ENCODE measurements around the gene C20orf144. TPM values are rescaled to one million over a fixed set of nuclear protein-coding genes. Genes with fewer than 3 reads are reported as not detected.
"Not testable (repeated sequence)": the region's sequence is repeated elsewhere in the genome, so short reads cannot be mapped to it uniquely, and the experiment has no call there.

The C20orf144 gene
- total RNA-seq, 1 experiment from 2014 or later: not detected

DNA sequence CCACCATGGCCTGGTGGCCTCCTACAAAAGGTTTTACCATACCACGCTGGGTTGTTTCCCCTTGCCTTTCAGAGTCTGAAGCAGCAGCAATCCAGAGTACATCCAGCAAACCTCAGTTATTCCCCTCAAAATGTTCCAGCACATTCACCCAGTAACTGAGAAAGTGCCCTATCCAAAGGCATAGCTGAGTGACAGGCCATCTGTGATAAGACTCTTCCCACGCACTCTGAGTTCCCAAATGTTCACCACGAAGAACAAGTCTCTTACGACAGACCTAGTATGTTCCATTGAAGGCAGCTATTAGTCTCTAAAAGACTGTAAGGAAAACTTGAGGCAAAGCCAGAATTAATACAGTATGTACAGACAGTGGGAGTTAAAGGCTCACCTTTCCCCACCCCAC, 31.6 kb upstream of the C20orf144 start:
- POLR2A ChIA-PET: no interaction called here
- TF ChIP-seq, protein P1, sequence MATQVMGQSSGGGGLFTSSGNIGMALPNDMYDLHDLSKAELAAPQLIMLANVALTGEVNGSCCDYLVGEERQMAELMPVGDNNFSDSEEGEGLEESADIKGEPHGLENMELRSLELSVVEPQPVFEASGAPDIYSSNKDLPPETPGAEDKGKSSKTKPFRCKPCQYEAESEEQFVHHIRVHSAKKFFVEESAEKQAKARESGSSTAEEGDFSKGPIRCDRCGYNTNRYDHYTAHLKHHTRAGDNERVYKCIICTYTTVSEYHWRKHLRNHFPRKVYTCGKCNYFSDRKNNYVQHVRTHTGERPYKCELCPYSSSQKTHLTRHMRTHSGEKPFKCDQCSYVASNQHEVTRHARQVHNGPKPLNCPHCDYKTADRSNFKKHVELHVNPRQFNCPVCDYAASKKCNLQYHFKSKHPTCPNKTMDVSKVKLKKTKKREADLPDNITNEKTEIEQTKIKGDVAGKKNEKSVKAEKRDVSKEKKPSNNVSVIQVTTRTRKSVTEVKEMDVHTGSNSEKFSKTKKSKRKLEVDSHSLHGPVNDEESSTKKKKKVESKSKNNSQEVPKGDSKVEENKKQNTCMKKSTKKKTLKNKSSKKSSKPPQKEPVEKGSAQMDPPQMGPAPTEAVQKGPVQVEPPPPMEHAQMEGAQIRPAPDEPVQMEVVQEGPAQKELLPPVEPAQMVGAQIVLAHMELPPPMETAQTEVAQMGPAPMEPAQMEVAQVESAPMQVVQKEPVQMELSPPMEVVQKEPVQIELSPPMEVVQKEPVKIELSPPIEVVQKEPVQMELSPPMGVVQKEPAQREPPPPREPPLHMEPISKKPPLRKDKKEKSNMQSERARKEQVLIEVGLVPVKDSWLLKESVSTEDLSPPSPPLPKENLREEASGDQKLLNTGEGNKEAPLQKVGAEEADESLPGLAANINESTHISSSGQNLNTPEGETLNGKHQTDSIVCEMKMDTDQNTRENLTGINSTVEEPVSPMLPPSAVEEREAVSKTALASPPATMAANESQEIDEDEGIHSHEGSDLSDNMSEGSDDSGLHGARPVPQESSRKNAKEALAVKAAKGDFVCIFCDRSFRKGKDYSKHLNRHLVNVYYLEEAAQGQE (IDR thresholded peaks at IDR 0.05; ENCODE audit: insufficient read depth in 1 of 2, low read depth in 2 of 2, low read length in 1 of 2): no peak
- TF ChIP-seq POLR2AphosphoS5 (IDR thresholded peaks at IDR 0.05; ENCODE audit: low read depth, low read length): no peak
- TF ChIP-seq SIN3A (IDR thresholded peaks at IDR 0.05; ENCODE audit: borderline replicate concordance, insufficient read depth, low read depth, low read length): no peak
- intact Hi-C loops (cut with micrococcal nuclease; ENCODE audit: unreplicated experiment): no loop called here
- no peaks in the 10 kb centered on the region; the same call in 1 of the 2 replicates for H3K36me3 ChIP-seq (ENCODE audit: control insufficient read depth, insufficient read depth, low read length)
- in situ Hi-C loops (cut with HindIII; ENCODE audit: low pct_unique_long_range_greater_than_20kb, low sequenced_read_pairs): no loop called here
- no TSS peak for BruUV-seq (replicated peaks)
- CTCF ChIA-PET: no interaction called here
- no peak overlapping the region for H3K27ac ChIP-seq (ENCODE audit: low read length)
- no peaks in the 10 kb centered on the region for H3K4me1 ChIP-seq (ENCODE audit: control insufficient read depth, insufficient read depth, low read length)
- no peak for ATAC-seq
- H3K9me3 ChIP-seq (ENCODE audit: control insufficient read depth, insufficient read depth, low read depth, low read length): no peaks in the 10 kb centered on the region
- no peak for DNase-seq (ENCODE audit: low read depth, low spot score)
- H3K4me3 ChIP-seq (ENCODE audit: low read depth in 2 of 2, low read length in 2 of 2): no peak overlapping the region
- no peaks in the 10 kb centered on the region for H3K27me3 ChIP-seq (ENCODE audit: control insufficient read depth, insufficient read depth, low read length)

DNA sequence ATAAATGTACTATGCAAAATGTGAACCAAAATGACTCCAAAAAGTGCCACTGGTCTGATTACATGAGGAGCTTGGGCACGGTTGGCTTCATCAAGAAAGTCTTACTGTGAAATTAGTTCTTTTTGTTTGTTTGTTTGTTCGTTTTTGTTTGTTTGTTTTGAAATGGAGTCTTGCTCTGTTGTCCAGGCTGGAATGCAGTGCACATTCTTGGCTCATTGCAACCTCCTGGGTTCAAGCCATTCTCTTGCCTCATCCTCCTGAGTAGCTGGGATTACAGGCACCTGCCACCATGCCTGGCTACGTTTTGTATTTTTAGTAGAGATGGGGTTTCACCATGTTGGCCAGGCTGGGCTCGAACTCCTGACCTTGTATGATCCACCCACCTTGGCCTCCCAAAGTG, 30.2 kb upstream of the C20orf144 start:
- H3K4me3 ChIP-seq (ENCODE audit: low read depth in 2 of 2, low read length in 2 of 2); H3K27me3 ChIP-seq (ENCODE audit: control insufficient read depth, insufficient read depth, low read length); H3K4me1 ChIP-seq (ENCODE audit: control insufficient read depth, insufficient read depth, low read length); H3K27ac ChIP-seq (ENCODE audit: low read length); BruUV-seq (replicated peaks); intact Hi-C loops (cut with micrococcal nuclease; ENCODE audit: unreplicated experiment); DNase-seq (ENCODE audit: low read depth, low spot score); H3K9me3 ChIP-seq (ENCODE audit: control insufficient read depth, insufficient read depth, low read depth, low read length); in situ Hi-C loops (cut with HindIII; ENCODE audit: low pct_unique_long_range_greater_than_20kb, low sequenced_read_pairs); ATAC-seq; H3K36me3 ChIP-seq (ENCODE audit: control insufficient read depth, insufficient read depth, low read length): not testable (repeated sequence)
- ChIA-PET POLR2A (interaction anchor here (0.6 kb wide), 1 partner anchor 8 kb away, joined by 6 read pairs; no protein-coding TSS in a partner anchor), CTCF (interaction anchor here (0.6 kb wide), 1 partner anchor 489 kb away, joined by 5 read pairs; no protein-coding TSS in a partner anchor)

DNA sequence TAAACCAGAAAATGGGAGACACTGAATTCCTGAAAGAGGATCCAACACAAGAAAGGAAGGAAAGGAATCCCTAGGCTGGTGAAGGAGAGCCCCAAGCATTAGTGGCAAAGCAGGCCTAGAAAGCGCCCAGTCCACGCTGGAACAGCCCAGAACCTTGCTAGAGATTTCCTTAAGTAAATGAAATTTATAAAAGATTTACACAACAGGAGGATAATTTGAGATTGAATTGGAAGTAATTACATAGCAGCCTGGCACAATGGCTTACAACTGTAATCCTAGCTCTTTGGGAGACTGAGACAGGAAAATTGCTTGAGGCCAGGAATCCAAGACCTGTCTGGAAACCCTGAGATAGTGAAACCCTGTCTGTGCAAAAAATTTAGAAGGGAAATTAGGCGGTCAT, 26.8 kb upstream of the C20orf144 start:
- no peak overlapping the region for H3K4me3 ChIP-seq (ENCODE audit: low read depth in 2 of 2, low read length in 2 of 2)
- H3K27me3 ChIP-seq (ENCODE audit: control insufficient read depth, insufficient read depth, low read length): no peaks in the 10 kb centered on the region
- in situ Hi-C loops (cut with HindIII; ENCODE audit: low pct_unique_long_range_greater_than_20kb, low sequenced_read_pairs): no loop called here
- ChIA-PET CTCF (interaction anchor here (0.6 kb wide), 1 partner anchor 56 kb away, joined by 3 read pairs; no protein-coding TSS in a partner anchor), POLR2A (no interaction called here)
- H3K36me3 ChIP-seq (ENCODE audit: control insufficient read depth, insufficient read depth, low read length): no peaks in the 10 kb centered on the region
- BruUV-seq (replicated peaks): no TSS peak
- no peak for ATAC-seq
- TF ChIP-seq, protein P2, sequence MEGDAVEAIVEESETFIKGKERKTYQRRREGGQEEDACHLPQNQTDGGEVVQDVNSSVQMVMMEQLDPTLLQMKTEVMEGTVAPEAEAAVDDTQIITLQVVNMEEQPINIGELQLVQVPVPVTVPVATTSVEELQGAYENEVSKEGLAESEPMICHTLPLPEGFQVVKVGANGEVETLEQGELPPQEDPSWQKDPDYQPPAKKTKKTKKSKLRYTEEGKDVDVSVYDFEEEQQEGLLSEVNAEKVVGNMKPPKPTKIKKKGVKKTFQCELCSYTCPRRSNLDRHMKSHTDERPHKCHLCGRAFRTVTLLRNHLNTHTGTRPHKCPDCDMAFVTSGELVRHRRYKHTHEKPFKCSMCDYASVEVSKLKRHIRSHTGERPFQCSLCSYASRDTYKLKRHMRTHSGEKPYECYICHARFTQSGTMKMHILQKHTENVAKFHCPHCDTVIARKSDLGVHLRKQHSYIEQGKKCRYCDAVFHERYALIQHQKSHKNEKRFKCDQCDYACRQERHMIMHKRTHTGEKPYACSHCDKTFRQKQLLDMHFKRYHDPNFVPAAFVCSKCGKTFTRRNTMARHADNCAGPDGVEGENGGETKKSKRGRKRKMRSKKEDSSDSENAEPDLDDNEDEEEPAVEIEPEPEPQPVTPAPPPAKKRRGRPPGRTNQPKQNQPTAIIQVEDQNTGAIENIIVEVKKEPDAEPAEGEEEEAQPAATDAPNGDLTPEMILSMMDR (IDR thresholded peaks at IDR 0.05): no peak
- TF ChIP-seq POLR2AphosphoS5 (IDR thresholded peaks at IDR 0.05; ENCODE audit: low read depth, low read length) (no peak), TCF7L2 (IDR thresholded peaks at IDR 0.05; ENCODE audit: low read depth, low read length) (no peak), SIN3A (IDR thresholded peaks at IDR 0.05; ENCODE audit: borderline replicate concordance, insufficient read depth, low read depth, low read length) (no peak)
- TF ChIP-seq, protein P1 (IDR thresholded peaks at IDR 0.05; ENCODE audit: insufficient read depth in 1 of 2, low read depth in 2 of 2, low read length in 1 of 2): no peak
- no peaks in the 10 kb centered on the region for H3K4me1 ChIP-seq (ENCODE audit: control insufficient read depth, insufficient read depth, low read length)
- intact Hi-C loops (cut with micrococcal nuclease; ENCODE audit: unreplicated experiment): no loop called here
- H3K9me3 ChIP-seq (ENCODE audit: control insufficient read depth, insufficient read depth, low read depth, low read length): no peaks in the 10 kb centered on the region
- H3K27ac ChIP-seq (ENCODE audit: low read length): no peak overlapping the region
- DNase-seq (ENCODE audit: low read depth, low spot score): no peak
